ENCODE measurements around the gene INCA1. TPM values are rescaled to one million over a fixed set of nuclear protein-coding genes. Genes with fewer than 3 reads are reported as not detected.

Gene INCA1
- total and polyA plus RNA-seq, 2 experiments from 2014 or later: 2.7 to 4.1 TPM

DNA sequence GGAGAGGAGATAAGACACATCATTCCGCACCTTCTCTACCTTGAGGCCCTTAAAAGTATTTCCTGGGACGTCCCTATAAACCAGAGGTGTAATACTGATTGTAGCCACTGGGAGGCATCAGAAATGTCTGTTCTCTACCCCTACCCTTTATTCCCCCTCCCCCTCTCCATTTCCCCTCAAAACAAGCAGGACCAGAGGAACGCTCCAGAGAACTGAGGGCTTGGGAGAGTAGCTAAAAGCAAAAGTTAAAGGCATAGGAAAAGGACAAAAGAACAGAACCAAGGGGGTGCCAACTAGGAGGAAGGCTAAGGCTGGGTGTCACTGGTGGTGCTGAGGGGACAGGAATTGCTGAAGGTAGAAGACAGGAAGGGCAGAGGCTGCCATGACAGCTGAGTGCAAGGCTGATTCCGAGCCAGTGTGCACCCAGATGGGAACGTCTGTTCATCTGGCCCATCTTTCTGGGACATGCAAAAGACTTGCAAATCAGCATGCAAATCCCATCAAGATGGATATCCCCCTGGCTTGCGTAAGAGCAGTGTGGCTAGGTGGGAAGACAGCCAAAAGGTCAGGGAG, 16.6 kb downstream of the INCA1 start:
- Histone ChIP-seq H3K27ac (no peak overlapping the region), H3K9me2 (replicated peaks; ENCODE audit: insufficient read depth) (no peaks in the 10 kb centered on the region), H3K4me3 (no peak overlapping the region), H2AFZ (no peak overlapping the region), H3K4me2 (no peak overlapping the region), H3K79me2 (peaks cover under 1% of the 10 kb centered on the region), H4K20me1 (ENCODE audit: insufficient read depth, poor library complexity, severe bottlenecking) (no peaks in the 10 kb centered on the region), H3K27me3 (no peaks in the 10 kb centered on the region), H3K4me1 (ENCODE audit: insufficient read depth) (peaks cover 3% of the 10 kb centered on the region), H3K36me3 (replicated peaks; ENCODE audit: insufficient read depth, low read depth) (no peaks in the 10 kb centered on the region), H3K9me3 (ENCODE audit: low read depth) (no peaks in the 10 kb centered on the region)
- 46% methylated on average over 6 of the region's 6 CpGs for WGBS (ENCODE audit: low lambda C conversion rate, missing lambda C conversion rate)
- TF ChIP-seq, protein P1, sequence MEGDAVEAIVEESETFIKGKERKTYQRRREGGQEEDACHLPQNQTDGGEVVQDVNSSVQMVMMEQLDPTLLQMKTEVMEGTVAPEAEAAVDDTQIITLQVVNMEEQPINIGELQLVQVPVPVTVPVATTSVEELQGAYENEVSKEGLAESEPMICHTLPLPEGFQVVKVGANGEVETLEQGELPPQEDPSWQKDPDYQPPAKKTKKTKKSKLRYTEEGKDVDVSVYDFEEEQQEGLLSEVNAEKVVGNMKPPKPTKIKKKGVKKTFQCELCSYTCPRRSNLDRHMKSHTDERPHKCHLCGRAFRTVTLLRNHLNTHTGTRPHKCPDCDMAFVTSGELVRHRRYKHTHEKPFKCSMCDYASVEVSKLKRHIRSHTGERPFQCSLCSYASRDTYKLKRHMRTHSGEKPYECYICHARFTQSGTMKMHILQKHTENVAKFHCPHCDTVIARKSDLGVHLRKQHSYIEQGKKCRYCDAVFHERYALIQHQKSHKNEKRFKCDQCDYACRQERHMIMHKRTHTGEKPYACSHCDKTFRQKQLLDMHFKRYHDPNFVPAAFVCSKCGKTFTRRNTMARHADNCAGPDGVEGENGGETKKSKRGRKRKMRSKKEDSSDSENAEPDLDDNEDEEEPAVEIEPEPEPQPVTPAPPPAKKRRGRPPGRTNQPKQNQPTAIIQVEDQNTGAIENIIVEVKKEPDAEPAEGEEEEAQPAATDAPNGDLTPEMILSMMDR (IDR thresholded peaks at IDR 0.05; ENCODE audit: poor library complexity): peak; percentile 63
- no peak for TF ChIP-seq EZH2 (IDR thresholded peaks at IDR 0.05; ENCODE audit: borderline replicate concordance)
- DNase-seq (ENCODE audit: low spot score): peak; percentile 81

DNA sequence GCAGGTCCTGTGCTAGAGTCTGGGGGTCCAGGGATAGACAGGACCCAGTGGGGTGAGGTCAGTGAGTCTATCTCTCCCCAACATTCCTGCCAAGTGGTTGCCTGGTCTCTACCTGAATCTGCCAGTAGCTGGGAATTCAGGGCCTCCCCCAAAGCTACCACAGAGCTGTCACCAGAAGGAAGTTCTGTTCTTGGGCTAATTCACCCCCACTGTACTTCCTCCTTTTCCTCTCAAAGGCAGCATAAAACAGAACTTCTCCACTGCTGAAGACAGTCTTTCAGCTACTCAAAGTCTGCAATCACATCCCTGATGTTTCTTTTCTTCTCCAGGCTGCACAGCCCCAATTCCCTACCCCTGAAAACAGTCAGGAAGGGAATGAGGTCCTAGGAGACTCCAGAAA, 18.6 kb downstream of the INCA1 start:
- no peak overlapping the region for H3K4me3 ChIP-seq
- no peak for DNase-seq (ENCODE audit: low spot score)
- H4K20me1 ChIP-seq (ENCODE audit: insufficient read depth, poor library complexity, severe bottlenecking): no peaks in the 10 kb centered on the region
- H3K79me2 ChIP-seq: no peaks in the 10 kb centered on the region
- H3K27ac ChIP-seq: no peak overlapping the region
- H3K9me3 ChIP-seq (ENCODE audit: low read depth): no peaks in the 10 kb centered on the region
- no peak overlapping the region for H2AFZ ChIP-seq
- H3K9me2 ChIP-seq (replicated peaks; ENCODE audit: insufficient read depth): no peaks in the 10 kb centered on the region
- peaks cover 3% of the 10 kb centered on the region for H3K4me1 ChIP-seq (ENCODE audit: insufficient read depth)
- no peaks in the 10 kb centered on the region for H3K27me3 ChIP-seq
- no peaks in the 10 kb centered on the region for H3K36me3 ChIP-seq (replicated peaks; ENCODE audit: insufficient read depth, low read depth)
- H3K4me2 ChIP-seq: no peak overlapping the region
- TF ChIP-seq EZH2 (IDR thresholded peaks at IDR 0.05; ENCODE audit: borderline replicate concordance) (no peak), EZH2phosphoT487 (IDR thresholded peaks at IDR 0.05; ENCODE audit: low read depth, severe bottlenecking, unreplicated experiment) (no peak)
- TF ChIP-seq, protein P1 (IDR thresholded peaks at IDR 0.05; ENCODE audit: poor library complexity): no peak

DNA sequence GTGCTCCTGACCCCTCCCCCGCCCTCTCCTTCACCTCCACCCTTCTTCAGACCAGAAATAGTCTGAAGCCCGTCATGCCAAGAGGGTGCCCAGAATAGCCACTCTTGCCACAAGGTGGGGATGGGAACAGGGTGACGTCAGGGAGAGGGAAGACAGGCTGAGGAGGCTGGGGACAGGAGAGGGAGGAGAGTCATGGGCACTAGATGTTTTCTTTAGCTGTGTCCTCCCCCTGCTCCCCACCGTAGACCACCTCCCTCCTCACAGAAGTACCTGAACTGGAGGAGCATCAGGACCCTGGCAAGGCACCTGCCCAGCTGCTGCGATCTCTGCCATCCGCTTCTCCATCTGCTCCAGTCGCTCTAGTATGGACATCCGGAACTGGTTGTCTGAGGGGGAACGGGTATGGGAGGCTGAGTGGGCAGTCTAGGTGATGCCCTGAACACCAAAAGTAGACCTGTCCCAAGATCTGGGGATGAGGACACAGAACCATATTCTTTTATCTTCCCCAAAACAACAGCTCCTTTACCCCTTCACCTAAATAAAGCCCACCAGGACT, 23.1 kb downstream of the INCA1 start:
- peaks cover 41% of the 10 kb centered on the region for H3K79me2 ChIP-seq
- no peak for DNase-seq (ENCODE audit: low spot score)
- H3K27ac ChIP-seq: no peak overlapping the region
- H3K9me3 ChIP-seq (ENCODE audit: low read depth): no peaks in the 10 kb centered on the region
- 95% methylated on average over 9 of the region's 9 CpGs for WGBS (ENCODE audit: low lambda C conversion rate, missing lambda C conversion rate)
- H2AFZ ChIP-seq: no peak overlapping the region
- H3K4me2 ChIP-seq: no peak overlapping the region
- no peaks in the 10 kb centered on the region for H3K36me3 ChIP-seq (replicated peaks; ENCODE audit: insufficient read depth, low read depth)
- H3K27me3 ChIP-seq: no peaks in the 10 kb centered on the region
- H4K20me1 ChIP-seq (ENCODE audit: insufficient read depth, poor library complexity, severe bottlenecking): no peaks in the 10 kb centered on the region
- H3K4me3 ChIP-seq: no peak overlapping the region
- peaks cover 14% of the 10 kb centered on the region for H3K4me1 ChIP-seq (ENCODE audit: insufficient read depth)
- no peaks in the 10 kb centered on the region for H3K9me2 ChIP-seq (replicated peaks; ENCODE audit: insufficient read depth)
- no peak for TF ChIP-seq EZH2phosphoT487 (IDR thresholded peaks at IDR 0.05; ENCODE audit: low read depth, severe bottlenecking, unreplicated experiment)
- no peak for TF ChIP-seq EZH2 (IDR thresholded peaks at IDR 0.05; ENCODE audit: borderline replicate concordance)
- TF ChIP-seq, protein P1 (IDR thresholded peaks at IDR 0.05; ENCODE audit: poor library complexity): no peak

Measured in hepatocyte (in vitro differentiated cells).